ENCODE results near the gene PLXNA2. TPM values are rescaled to one million over a fixed set of nuclear protein-coding genes. Genes with fewer than 3 reads are reported as not detected.

The PLXNA2 gene
- total and polyA plus RNA-seq, 2 of the 8 experiments (the other 6 are each of a cell fraction or from before 2014, with no cell fraction given), result 0.33 to 1.5 TPM

DNA sequence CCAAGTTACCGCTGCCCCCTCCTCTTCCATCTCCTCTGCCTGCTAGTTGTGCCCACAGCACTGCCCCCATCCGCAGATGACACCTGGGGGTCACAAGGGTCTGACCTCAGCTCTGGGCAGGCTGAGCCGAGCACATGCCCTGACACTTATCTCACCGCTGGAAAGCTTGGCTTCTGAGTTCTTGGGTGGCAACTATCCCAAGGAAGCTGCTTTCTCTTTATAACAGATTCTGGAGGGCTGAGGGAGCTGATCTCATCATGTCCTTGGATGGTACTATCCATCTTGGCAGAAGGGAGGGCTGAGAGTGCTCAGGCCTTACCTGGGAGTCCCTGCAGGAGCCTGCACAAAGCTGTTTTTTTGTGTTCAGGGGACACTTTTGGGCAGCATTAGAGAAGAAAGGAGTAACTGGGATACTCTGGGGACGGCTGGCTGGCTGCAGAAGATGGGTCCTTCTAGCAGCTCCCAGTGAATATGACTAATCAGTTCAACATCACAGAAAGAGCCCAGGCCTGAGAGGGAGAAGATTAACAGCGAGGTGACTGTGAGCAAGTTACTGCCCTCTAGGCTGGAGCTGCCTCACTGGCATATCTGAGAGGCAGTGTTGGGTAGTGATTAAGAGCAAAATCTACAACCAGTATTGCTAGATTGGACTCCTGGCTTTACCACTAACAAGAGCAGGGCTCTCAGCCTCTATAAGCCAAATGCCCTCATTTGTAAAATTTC is 71.6 kb downstream of the PLXNA2 start:
- H3K9ac ChIP-seq (replicated peaks in 1 of 4; ENCODE audit: extremely low read depth in 1 of 4, low read depth in 3 of 4, low read length in 3 of 4), result no peak overlapping the region
- TF ChIP-seq TAF1 (IDR thresholded peaks at IDR 0.05; ENCODE audit: low read depth, low read length), result no peak
- no peak for TF ChIP-seq TCF12 (IDR thresholded peaks at IDR 0.05; ENCODE audit: low read depth, low read length)
- TF ChIP-seq POLR2A (IDR thresholded peaks at IDR 0.05; ENCODE audit: control extremely low read depth in 1 of 2, low read depth in 2 of 2, low read length in 2 of 2), result no peak
- no peak for TF ChIP-seq CHD2 (IDR thresholded peaks at IDR 0.05; ENCODE audit: low read length)
- TF ChIP-seq CTBP2 (IDR thresholded peaks at IDR 0.05; ENCODE audit: borderline replicate concordance, insufficient read depth, insufficient read length, low read length), result no peak
- no peak for TF ChIP-seq POLR2AphosphoS5 (IDR thresholded peaks at IDR 0.05; ENCODE audit: low read depth, low read length)
- TF ChIP-seq RNF2 (IDR thresholded peaks at IDR 0.05; ENCODE audit: borderline replicate concordance, low read depth, low read length, missing control alignments, poor library complexity, severe bottlenecking), result no peak
- no peak for TF ChIP-seq POU5F1 (IDR thresholded peaks at IDR 0.05; ENCODE audit: low read depth, low read length)
- no peak for TF ChIP-seq JUND (IDR thresholded peaks at IDR 0.05; ENCODE audit: low read length)
- no peak for TF ChIP-seq KDM4A (IDR thresholded peaks at IDR 0.05; ENCODE audit: low read depth, low read length, severe bottlenecking)
- TF ChIP-seq MAFK (IDR thresholded peaks at IDR 0.05; ENCODE audit: low read depth, low read length), result no peak
- TF ChIP-seq E2F6 (IDR thresholded peaks at IDR 0.05), result no peak
- TF ChIP-seq HDAC6 (IDR thresholded peaks at IDR 0.05; ENCODE audit: low read depth, low read length), result no peak

More for the DNA sequence above, 71.6 kb downstream of the PLXNA2 start:
- ChIA-PET CTCF (ENCODE audit: partially characterized antibody) (interaction anchor here (0.7 to 1.8 kb wide), 10 partner anchors 9 to 151 kb away, joined by 3 to 6 read pairs (median 3); no protein-coding TSS in a partner anchor), POLR2A (ENCODE audit: partially characterized antibody) (no interaction called here)
- no peak for FAIRE-seq
- no peaks in the 10 kb centered on the region for H3K36me3 ChIP-seq (ENCODE audit: control insufficient read depth in 2 of 4, insufficient read depth in 4 of 4, low read length in 3 of 4)
- H4K8ac ChIP-seq (ENCODE audit: extremely low read depth, insufficient read depth, low read length), result no peak overlapping the region
- 86% methylated on average over 6 of the region's 6 CpGs; no CpG with 5 or more reads in 1 of the 2 experiments for WGBS, 2 experiments (ENCODE audit: extremely low coverage in 1 of 2, insufficient coverage in 1 of 2, insufficient read length in 1 of 2, insufficient replicate concordance in 2 of 2, low coverage in 1 of 2, low lambda C conversion rate in 2 of 2, missing lambda C conversion rate in 1 of 2)
- H3K79me1 ChIP-seq (ENCODE audit: low read depth, low read length), result no peaks in the 10 kb centered on the region
- no peaks in the 10 kb centered on the region for H3K23me2 ChIP-seq (ENCODE audit: low read depth, low read length)
- H3K56ac ChIP-seq (replicated peaks; ENCODE audit: insufficient read length, low read depth, low read length), result no peak overlapping the region
- H3K14ac ChIP-seq (ENCODE audit: insufficient read length), result no peak overlapping the region
- H2BK120ac ChIP-seq (replicated peaks; ENCODE audit: low read depth, low read length), result no peak overlapping the region
- no peak overlapping the region for H2AK5ac ChIP-seq (ENCODE audit: low read depth, low read length)
- no peak overlapping the region for H3K23ac ChIP-seq (ENCODE audit: insufficient read length)
- no peaks in the 10 kb centered on the region for H3K79me2 ChIP-seq (ENCODE audit: control insufficient read depth in 1 of 2, insufficient read depth in 2 of 2, low read length in 2 of 2)
- no peak overlapping the region for H3K4me3 ChIP-seq (ENCODE audit: extremely low read depth in 1 of 4, insufficient read depth in 2 of 4, low read depth in 3 of 4, low read length in 4 of 4)
- no peak overlapping the region for H4K91ac ChIP-seq (replicated peaks; ENCODE audit: insufficient read length, low read length)
- no peak overlapping the region for H2BK5ac ChIP-seq (ENCODE audit: low read depth, low read length)
- peaks cover 3 to 14% (median 4%) of the 10 kb centered on the region in 4 experiments; a peak in 6 of 7 replicates for H3K4me1 ChIP-seq (replicated peaks in 1 of 4; ENCODE audit: control insufficient read depth in 3 of 4, insufficient read depth in 4 of 4, low read length in 3 of 4)
- H2BK20ac ChIP-seq (ENCODE audit: low read length), result 0 out of 2 replicates have a peak overlapping the region, but pooled peaks have one; percentile 34
- no peaks in the 10 kb centered on the region for H4K20me1 ChIP-seq (replicated peaks in 1 of 2; ENCODE audit: control insufficient read depth in 1 of 2, insufficient read depth in 2 of 2, low read length in 2 of 2)
- no peak overlapping the region for H4K5ac ChIP-seq (ENCODE audit: insufficient read length, low read depth, low read length)
- no peak overlapping the region for H3K18ac ChIP-seq (ENCODE audit: extremely low read depth, low read length)
- no peak overlapping the region for H3K27ac ChIP-seq (ENCODE audit: low read depth, low read length)
- H3K27me3 ChIP-seq (replicated peaks in 1 of 4; ENCODE audit: control insufficient read depth in 3 of 4, extremely low read depth in 1 of 4, insufficient read depth in 3 of 4, low read length in 3 of 4), result no peaks in the 10 kb centered on the region
- no peak overlapping the region for H2AFZ ChIP-seq (ENCODE audit: low read length)
- no peak for DNase-seq (ENCODE audit: low read depth in 1 of 2, low spot score in 2 of 2)
- no peak overlapping the region for H3K4ac ChIP-seq (replicated peaks; ENCODE audit: insufficient read length, low read depth, low read length)
- H2BK12ac ChIP-seq (ENCODE audit: low read depth, low read length), result no peak overlapping the region
- H3K4me2 ChIP-seq (ENCODE audit: insufficient read depth in 1 of 2, low read depth in 2 of 2, low read length in 2 of 2), result no peak overlapping the region
- no peak overlapping the region for H2BK15ac ChIP-seq (ENCODE audit: low read length)
- H3K9me3 ChIP-seq (ENCODE audit: insufficient read depth in 2 of 2, low read depth in 1 of 2, low read length in 1 of 2), result no peaks in the 10 kb centered on the region
